ENCODE measurements around the gene AGAP6.
"Not testable (repeated sequence)": the region's sequence is repeated elsewhere in the genome, so short reads cannot be mapped to it uniquely, and the experiment has no call there.

The AGAP6 gene

GRCh38 chr10:49988376-49988775, at the start of gene AGAP6:
Gene AGAP6 (plus strand): TSS chr10:49988406. CDS start chr10:49988716, 310 bp downstream.
- not testable (repeated sequence) for DNase-seq (ENCODE audit: low spot score)

GRCh38 chr10:49941447-49942338, 46.5 kb upstream of the AGAP6 start, which contains the start of the genes PARG and TIMM23B:
Gene PARG (minus strand): TSS chr10:49942027. CDS start chr10:49941725, 302 bp downstream.
Gene TIMM23B (plus strand): TSS chr10:49942053. CDS start chr10:49942195, 142 bp downstream.
- DNase-seq (ENCODE audit: low spot score), result peak; percentile 1

- not testable (repeated sequence) for DNase-seq (ENCODE audit: low spot score)
These were observed 45.9 kb upstream of the AGAP6 start for GRCh38 chr10:49942339-49942705.

- DNase-seq (ENCODE audit: low spot score), result not testable (repeated sequence)
These were observed 44.6 kb upstream of the AGAP6 start for GRCh38 chr10:49943607-49944006.

GRCh38 chr10:49948142-49948541, 40.1 kb upstream of the AGAP6 start:
- DNase-seq (ENCODE audit: low spot score), result not testable (repeated sequence)

- DNase-seq (ENCODE audit: low spot score), result not testable (repeated sequence)
These were observed 39.5 kb upstream of the AGAP6 start for GRCh38 chr10:49948737-49949136.

GRCh38 chr10:49952006-49952405, 36.2 kb upstream of the AGAP6 start:
- DNase-seq (ENCODE audit: low spot score), result not testable (repeated sequence)

- not testable (repeated sequence) for DNase-seq (ENCODE audit: low spot score)
These were observed 35.1 kb upstream of the AGAP6 start for GRCh38 chr10:49953122-49953521.

- DNase-seq (ENCODE audit: low spot score), result not testable (repeated sequence)
These were observed 17.8 kb upstream of the AGAP6 start for GRCh38 chr10:49970331-49970857.

GRCh38 chr10:49971466-49971865, 16.7 kb upstream of the AGAP6 start:
- not testable (repeated sequence) for DNase-seq (ENCODE audit: low spot score)

GRCh38 chr10:49972094-49972493, 16.1 kb upstream of the AGAP6 start:
- not testable (repeated sequence) for DNase-seq (ENCODE audit: low spot score)

- not testable (repeated sequence) for DNase-seq (ENCODE audit: low spot score)
These were observed 10.4 kb upstream of the AGAP6 start for GRCh38 chr10:49977756-49978155.

GRCh38 chr10:49987207-49987606, 999 bp upstream of the AGAP6 start:
- not testable (repeated sequence) for DNase-seq (ENCODE audit: low spot score)

- not testable (repeated sequence) for DNase-seq (ENCODE audit: low spot score)
These were observed 7.1 kb downstream of the AGAP6 start for GRCh38 chr10:49995321-49995720.

- DNase-seq (ENCODE audit: low spot score), result not testable (repeated sequence)
These were observed 25.8 kb downstream of the AGAP6 start for GRCh38 chr10:50014024-50014423.

- not testable (repeated sequence) for DNase-seq (ENCODE audit: low spot score)
These were observed 27.5 kb downstream of the AGAP6 start for GRCh38 chr10:50015596-50016220.

- DNase-seq (ENCODE audit: low spot score), result not testable (repeated sequence)
These were observed 28.7 kb downstream of the AGAP6 start for GRCh38 chr10:50016926-50017325.

- not testable (repeated sequence) for DNase-seq (ENCODE audit: low spot score)
These were observed 29.4 kb downstream of the AGAP6 start for GRCh38 chr10:50017646-50018045.

- not testable (repeated sequence) for DNase-seq (ENCODE audit: low spot score)
These were observed 31.1 kb downstream of the AGAP6 start for GRCh38 chr10:50019279-50019678.

GRCh38 chr10:50020451-50021024, 32.3 kb downstream of the AGAP6 start:
- not testable (repeated sequence) for DNase-seq (ENCODE audit: low spot score)

- no peak for DNase-seq (ENCODE audit: low spot score)
These were observed 33.4 kb downstream of the AGAP6 start for GRCh38 chr10:50021646-50022045.

- not testable (repeated sequence) for DNase-seq (ENCODE audit: low spot score)
These were observed 36.6 kb downstream of the AGAP6 start for GRCh38 chr10:50024716-50025383.

Data from HuH-7.5 (cell line).